SU-DHL-6 (cell line): Measurements from ENCODE around the gene CORO1C.

Experiments used
- H2AFZ ChIP-seq: fragments of 200-600 bp; sonication (generic); 2 replicates; pipeline ENCODE4 v1.6.1; 2014; ENCODE audit warnings: low read depth, mild to moderate bottlenecking, moderate library complexity, mixed read lengths, antibody characterized with exemption, low read length; ENCODE audit not compliant: severe bottlenecking
- H3F3A ChIP-seq: fragments of 200-600 bp; shearing (Covaris generic); 2 replicates; pipeline ENCODE4 v1.6.0; 2016; ENCODE audit warnings: antibody characterized with exemption, mild to moderate bottlenecking; ENCODE audit not compliant: insufficient read depth
- H3K27ac ChIP-seq: fragments of 200-600 bp; sonication (generic); 2 replicates; pipeline ENCODE4 v1.5.1; 2016; ENCODE audit warnings: low read depth, mild to moderate bottlenecking, low read length, moderate library complexity, mixed read lengths
- H3K27me3 ChIP-seq: fragments of 200-600 bp; sonication (generic), shearing (Covaris generic); 2 replicates; pipeline ENCODE4 v1.6.0; 2014; ENCODE audit warnings: mild to moderate bottlenecking, low read length
- H3K36me3 ChIP-seq: fragments of 200-600 bp; sonication (generic); 2 replicates; pipeline ENCODE4 v1.6.1; 2014; ENCODE audit warnings: mild to moderate bottlenecking, low read length, mixed read lengths
- H3K4me2 ChIP-seq: fragments of 300-600, 200-600 bp; shearing (Covaris generic), sonication (generic); 2 replicates; pipeline ENCODE4 v1.6.0; 2014; ENCODE audit warnings: low read length, low read depth, mild to moderate bottlenecking; ENCODE audit not compliant: poor library complexity, severe bottlenecking
- H3K4me3 ChIP-seq: fragments of 200-600 bp; sonication (generic); 2 replicates; pipeline ENCODE4 v1.5.1; 2014; ENCODE audit warnings: antibody characterized with exemption, low read length, mild to moderate bottlenecking, mixed read lengths; ENCODE audit not compliant: insufficient read depth, poor library complexity, severe bottlenecking
- H3K79me2 ChIP-seq: fragments of 200-600 bp; sonication (generic); 2 replicates; pipeline ENCODE4 v1.6.1; 2014; ENCODE audit warnings: mild to moderate bottlenecking, low read length, moderate library complexity; ENCODE audit not compliant: insufficient read depth
- H3K9ac ChIP-seq: fragments of 200-600 bp; sonication (generic); 2 replicates; pipeline ENCODE4 v1.7.0; 2014; ENCODE audit warnings: mild to moderate bottlenecking, low read length
- H3K9me2 ChIP-seq: fragments of 200-600 bp; sonication (generic); replicated peaks from 2 replicates; pipeline ENCODE4 v1.6.1; 2014; ENCODE audit warnings: low read length; ENCODE audit not compliant: insufficient read depth
- H3K9me3 ChIP-seq: fragments of 200-600 bp; sonication (generic); 2 replicates; pipeline ENCODE4 v1.6.1; 2014; ENCODE audit warnings: low read length, mixed read lengths; ENCODE audit not compliant: insufficient read depth
- H4K20me1 ChIP-seq: fragments of 200-600 bp; sonication (generic); 2 replicates; pipeline ENCODE4 v1.6.1; 2014; ENCODE audit warnings: low read depth, mild to moderate bottlenecking, antibody characterized with exemption, low read length, moderate library complexity, mixed read lengths
- EZH2phosphoT487 ChIP-seq: fragments of 200-600 bp; sonication (generic), shearing (Covaris generic); conservative IDR thresholded peaks from 2 replicates; pipeline ENCODE4 v1.6.1; 2018; ENCODE audit warnings: mild to moderate bottlenecking, antibody characterized with exemption, low read length, moderate library complexity, mixed read lengths
- TF ChIP-seq, protein P1 (sequence below): fragments of 200-600 bp; sonication (generic); IDR thresholded peaks from one replicate; pipeline ENCODE4 v1.5.1; 2017; ENCODE audit warnings: antibody characterized with exemption, mild to moderate bottlenecking, low read length, moderate library complexity; ENCODE audit not compliant: insufficient read depth, poor library complexity, severe bottlenecking

Gene CORO1C

DNA sequence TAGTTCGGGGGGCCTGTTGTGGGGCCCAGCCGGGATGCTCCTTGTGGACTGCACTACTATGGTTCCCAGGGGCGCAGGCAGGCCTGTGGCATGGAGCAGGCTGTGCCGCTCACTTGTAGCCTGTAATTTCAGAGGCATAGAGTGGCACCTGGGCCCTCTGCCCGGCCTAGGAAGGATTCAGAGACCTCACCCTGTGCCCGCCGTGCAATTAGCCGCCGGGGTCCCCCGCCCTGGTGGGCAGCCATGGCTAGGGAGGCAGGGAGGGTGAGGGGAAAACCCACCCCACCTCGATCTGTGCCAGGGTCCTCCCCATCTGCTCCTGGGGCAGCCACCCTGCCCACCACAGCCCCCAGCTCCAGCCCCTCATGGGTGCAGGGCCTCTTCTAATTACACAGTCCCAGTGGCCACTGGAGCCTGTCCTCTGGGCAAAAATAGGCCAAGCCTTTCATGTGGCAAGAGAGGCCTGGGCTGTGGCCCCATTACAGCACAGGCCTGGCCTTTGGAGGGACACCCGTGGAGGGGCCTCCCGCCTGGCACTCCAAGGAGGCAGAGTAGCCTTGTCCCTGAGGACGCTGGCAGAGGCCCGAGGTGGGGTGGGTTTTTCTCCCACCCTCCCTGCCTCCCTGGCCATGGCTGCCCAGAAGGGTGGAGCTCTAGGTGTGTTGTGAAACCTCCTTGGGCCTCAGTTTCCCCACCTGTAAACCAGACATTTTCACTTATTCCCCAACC is 128.2 kb downstream of the CORO1C start:
- no peaks in the 10 kb centered on the region for H3K9me2 ChIP-seq
- H3K4me2 ChIP-seq, result no peak overlapping the region
- no peak for TF ChIP-seq EZH2phosphoT487
- TF ChIP-seq, protein P1, sequence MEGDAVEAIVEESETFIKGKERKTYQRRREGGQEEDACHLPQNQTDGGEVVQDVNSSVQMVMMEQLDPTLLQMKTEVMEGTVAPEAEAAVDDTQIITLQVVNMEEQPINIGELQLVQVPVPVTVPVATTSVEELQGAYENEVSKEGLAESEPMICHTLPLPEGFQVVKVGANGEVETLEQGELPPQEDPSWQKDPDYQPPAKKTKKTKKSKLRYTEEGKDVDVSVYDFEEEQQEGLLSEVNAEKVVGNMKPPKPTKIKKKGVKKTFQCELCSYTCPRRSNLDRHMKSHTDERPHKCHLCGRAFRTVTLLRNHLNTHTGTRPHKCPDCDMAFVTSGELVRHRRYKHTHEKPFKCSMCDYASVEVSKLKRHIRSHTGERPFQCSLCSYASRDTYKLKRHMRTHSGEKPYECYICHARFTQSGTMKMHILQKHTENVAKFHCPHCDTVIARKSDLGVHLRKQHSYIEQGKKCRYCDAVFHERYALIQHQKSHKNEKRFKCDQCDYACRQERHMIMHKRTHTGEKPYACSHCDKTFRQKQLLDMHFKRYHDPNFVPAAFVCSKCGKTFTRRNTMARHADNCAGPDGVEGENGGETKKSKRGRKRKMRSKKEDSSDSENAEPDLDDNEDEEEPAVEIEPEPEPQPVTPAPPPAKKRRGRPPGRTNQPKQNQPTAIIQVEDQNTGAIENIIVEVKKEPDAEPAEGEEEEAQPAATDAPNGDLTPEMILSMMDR, result no peak
- no peaks in the 10 kb centered on the region for H3F3A ChIP-seq
- H4K20me1 ChIP-seq, result no peaks in the 10 kb centered on the region
- H3K36me3 ChIP-seq, result no peaks in the 10 kb centered on the region
- H2AFZ ChIP-seq, result no peak overlapping the region
- no peak overlapping the region for H3K9ac ChIP-seq
- no peak overlapping the region for H3K27ac ChIP-seq
- H3K4me3 ChIP-seq, result no peak overlapping the region
- H3K27me3 ChIP-seq, result no peaks in the 10 kb centered on the region
- no peaks in the 10 kb centered on the region for H3K79me2 ChIP-seq
- H3K9me3 ChIP-seq, result no peaks in the 10 kb centered on the region

DNA sequence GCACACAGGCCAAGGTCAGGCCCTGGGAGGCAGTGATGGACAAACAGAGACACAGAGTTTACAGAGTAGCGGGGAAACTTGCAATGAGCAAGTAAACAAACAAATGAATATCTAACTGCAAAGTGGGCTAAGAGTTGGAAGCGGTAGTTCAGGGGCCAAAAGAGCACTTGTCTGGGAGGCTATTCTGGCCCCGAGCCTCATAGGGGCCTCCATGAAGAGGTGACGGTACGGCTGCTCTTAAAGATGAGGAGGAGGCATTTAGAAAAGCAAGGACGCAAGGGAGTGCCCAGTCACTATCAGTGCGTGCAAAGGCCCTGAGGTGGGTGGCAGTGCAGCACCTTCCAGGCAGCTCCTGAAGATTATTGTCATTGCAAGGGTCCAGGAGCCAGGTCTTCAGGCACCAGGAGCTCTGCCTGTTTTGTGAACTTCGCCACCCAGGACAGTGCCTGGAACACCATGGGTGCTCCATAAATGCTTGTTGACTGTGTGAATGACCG is 129.1 kb downstream of the CORO1C start:
- Histone ChIP-seq H3F3A (no peaks in the 10 kb centered on the region), H3K27me3 (no peaks in the 10 kb centered on the region), H3K4me3 (no peak overlapping the region), H3K79me2 (no peaks in the 10 kb centered on the region), H3K9ac (no peak overlapping the region), H3K27ac (no peak overlapping the region), H2AFZ (no peak overlapping the region), H3K4me2 (no peak overlapping the region), H4K20me1 (no peaks in the 10 kb centered on the region), H3K9me3 (no peaks in the 10 kb centered on the region), H3K36me3 (no peaks in the 10 kb centered on the region), H3K9me2 (no peaks in the 10 kb centered on the region)
- TF ChIP-seq, protein P1, result no peak
- no peak for TF ChIP-seq EZH2phosphoT487

DNA sequence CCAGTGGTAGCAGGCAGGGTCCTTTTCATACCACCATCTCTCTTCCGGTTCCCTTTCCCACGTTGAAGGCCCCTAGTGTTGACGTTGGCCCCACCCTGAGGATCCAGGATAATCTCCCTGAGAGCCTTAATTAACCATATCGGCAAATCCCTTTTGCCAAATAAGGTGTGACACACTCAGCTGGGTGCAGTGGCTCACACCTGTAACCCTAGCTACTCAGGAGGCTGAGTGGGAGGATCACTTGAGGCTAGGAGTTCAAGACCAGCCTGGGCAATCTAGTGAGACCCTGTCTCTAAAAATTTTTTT is 130.7 kb downstream of the CORO1C start:
- no peaks in the 10 kb centered on the region for H3F3A ChIP-seq
- H3K9me2 ChIP-seq, result no peaks in the 10 kb centered on the region
- H3K4me2 ChIP-seq, result no peak overlapping the region
- no peaks in the 10 kb centered on the region for H3K36me3 ChIP-seq
- H3K27ac ChIP-seq, result no peak overlapping the region
- H3K9ac ChIP-seq, result no peak overlapping the region
- TF ChIP-seq EZH2phosphoT487, result no peak
- TF ChIP-seq, protein P1, result no peak
- no peaks in the 10 kb centered on the region for H3K9me3 ChIP-seq
- H3K4me3 ChIP-seq, result no peak overlapping the region
- H3K79me2 ChIP-seq, result no peaks in the 10 kb centered on the region
- no peaks in the 10 kb centered on the region for H3K27me3 ChIP-seq
- no peaks in the 10 kb centered on the region for H4K20me1 ChIP-seq
- no peak overlapping the region for H2AFZ ChIP-seq
